DMS53 (cell line): ENCODE data around the gene LY86.
"Not testable (repeated sequence)": the region's sequence is repeated elsewhere in the genome, so short reads cannot be mapped to it uniquely, and the experiment has no call there.

Experiments
- DNase-seq: peaks from one replicate; lab custom pipeline; 2025; lab: John Stamatoyannopoulos, UW

Gene LY86

DNA sequence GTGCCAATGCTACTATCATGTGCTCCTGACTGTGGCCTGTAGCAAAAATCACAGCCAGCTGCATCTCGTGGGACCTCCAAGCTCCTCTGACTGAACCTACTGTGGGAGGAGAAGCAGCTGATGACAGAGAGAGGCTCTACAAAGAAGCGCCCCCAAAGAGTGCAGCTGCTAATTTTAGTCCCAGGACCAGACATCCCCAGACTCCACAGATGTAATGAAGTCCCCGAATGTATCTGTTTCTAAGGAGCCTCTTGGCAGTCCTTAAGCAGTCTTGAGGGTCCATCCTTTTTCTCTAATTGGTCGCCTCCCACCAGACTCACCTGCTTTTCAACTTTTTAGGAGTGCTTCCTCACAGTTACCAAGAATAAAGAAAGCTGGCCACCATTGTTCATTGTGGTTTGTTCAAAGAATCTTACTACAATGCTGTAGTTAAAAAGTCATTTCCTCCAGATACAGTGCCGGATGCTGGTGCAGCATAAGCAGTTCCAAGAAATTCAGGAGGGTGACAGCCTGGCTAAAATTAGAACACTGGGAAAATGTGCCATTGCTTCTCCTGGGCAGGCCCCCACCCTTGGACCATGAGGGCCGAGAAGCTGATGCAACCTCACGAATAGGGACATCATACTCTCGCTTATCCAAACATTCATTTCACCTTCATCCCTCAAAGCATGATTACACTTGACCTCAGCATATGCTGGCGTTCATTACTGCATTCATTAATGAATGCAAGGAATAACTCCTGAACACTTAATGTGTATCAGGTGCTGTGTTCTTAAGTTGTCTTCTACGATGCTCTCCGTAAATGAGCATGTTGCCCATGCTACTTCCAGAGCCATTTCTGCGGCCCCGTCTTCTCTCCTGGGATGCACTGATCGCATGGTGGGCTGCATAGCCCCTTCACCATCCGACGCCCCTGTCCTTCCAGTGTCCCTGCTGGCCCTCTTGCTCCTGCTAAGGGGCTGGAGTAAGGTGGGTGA lies 66.4 kb downstream of the LY86 start:
- no peak for DNase-seq

DNA sequence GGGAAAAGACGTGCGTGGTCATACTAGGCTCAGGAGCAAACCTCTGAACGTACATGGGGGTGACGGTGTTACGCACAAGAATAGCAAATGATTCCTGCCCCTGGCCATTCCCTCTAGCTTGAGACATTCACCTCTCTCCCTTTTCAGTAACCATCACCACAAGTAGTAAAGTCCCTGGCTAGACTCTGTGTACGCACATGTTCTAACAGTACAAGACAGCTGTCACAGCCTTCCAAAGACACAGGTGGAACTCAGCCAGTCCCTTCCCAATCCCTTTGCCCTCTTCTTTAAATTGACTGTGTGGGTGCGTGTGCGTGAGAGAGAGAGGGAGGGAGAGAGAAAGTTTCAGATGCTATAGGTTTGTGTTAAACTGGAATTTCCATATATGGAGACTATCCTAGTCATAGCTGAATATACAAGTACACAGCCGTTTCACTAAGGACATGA lies 67.3 kb downstream of the LY86 start:
- DNase-seq: no peak

- no peak for DNase-seq
These were observed 67.8 kb downstream of the LY86 start for GRCh38 chr6:6656287-6656686.

- DNase-seq: peak; percentile 20
These were observed 68.7 kb downstream of the LY86 start for GRCh38 chr6:6657085-6657819.

- DNase-seq: peak; percentile 7
These were observed 69.3 kb downstream of the LY86 start for GRCh38 chr6:6657820-6658217.

DNA sequence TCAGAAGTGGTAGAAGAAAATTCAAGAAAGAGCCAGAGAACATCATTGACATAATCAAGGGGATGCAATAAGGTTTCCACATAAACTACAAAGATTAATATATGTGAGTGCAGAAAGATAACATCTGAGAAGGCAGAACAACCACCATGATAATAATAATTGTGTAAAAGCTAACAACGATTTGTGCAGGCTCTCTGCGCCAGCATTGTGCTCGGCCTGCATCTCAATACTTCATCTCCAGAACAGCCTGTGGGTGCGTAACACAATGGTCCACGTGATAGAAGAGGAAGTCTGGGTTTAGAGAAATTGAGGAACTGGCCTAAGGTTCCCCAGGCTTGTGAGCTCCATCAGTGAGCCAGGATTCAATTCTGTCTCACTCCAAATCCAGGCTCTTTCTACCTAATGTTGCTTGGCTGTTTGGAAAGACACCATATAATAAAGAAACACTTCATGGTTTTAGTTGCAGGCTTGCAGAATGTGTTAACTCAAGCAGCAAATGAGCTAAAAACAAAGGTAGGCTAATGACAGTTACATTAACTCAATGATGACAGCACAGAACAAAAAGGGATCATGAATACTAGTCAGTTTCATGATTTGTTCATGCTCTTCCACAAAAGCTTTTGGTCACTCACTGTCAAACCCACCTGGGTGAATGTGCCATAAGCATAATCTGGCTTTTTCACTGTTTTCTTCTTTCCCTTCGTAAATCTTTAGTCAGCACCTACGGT lies 71.2 kb downstream of the LY86 start:
- no peak for DNase-seq

- DNase-seq: no peak
These were observed 72.0 kb downstream of the LY86 start for GRCh38 chr6:6660339-6661045.

DNA sequence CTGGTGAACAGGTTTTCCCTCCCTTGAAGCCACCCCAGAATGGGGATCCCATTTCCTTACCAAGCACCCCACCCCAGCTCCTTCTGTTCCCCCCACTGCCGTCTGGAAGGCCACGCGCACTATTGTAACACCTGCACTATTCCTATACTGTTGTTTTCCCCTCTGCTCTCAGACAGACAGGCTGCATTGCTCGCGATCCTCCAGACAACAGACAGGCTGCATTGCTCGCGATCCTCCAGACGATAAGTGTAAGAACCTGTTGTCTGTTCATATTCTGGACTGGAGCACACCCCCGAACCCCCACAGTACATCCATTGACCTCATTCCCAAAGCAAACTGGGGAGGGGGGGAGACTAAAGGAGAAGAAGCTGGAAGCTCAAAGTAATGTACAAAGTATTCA lies 72.7 kb downstream of the LY86 start:
- DNase-seq: no peak

DNA sequence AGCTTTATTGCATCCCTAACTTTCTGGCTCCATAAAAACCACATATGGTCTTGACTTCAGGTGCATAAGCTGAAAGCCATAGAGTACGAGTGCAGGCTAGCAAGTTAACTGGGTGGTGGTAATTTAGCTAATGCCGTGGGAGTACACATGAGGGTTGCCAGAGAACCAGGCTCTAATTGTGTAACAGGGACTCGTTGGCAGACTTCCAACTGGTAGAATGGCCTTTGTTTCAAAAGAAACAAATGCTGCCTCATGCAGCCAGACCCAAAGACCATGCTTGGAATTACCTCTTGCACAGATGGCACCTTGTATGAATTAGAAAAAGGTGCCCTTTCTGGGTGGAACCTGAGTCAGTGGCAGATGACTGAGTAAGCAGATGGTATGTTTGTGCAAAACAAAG lies 73.2 kb downstream of the LY86 start:
- peak; percentile 12 for DNase-seq

DNA sequence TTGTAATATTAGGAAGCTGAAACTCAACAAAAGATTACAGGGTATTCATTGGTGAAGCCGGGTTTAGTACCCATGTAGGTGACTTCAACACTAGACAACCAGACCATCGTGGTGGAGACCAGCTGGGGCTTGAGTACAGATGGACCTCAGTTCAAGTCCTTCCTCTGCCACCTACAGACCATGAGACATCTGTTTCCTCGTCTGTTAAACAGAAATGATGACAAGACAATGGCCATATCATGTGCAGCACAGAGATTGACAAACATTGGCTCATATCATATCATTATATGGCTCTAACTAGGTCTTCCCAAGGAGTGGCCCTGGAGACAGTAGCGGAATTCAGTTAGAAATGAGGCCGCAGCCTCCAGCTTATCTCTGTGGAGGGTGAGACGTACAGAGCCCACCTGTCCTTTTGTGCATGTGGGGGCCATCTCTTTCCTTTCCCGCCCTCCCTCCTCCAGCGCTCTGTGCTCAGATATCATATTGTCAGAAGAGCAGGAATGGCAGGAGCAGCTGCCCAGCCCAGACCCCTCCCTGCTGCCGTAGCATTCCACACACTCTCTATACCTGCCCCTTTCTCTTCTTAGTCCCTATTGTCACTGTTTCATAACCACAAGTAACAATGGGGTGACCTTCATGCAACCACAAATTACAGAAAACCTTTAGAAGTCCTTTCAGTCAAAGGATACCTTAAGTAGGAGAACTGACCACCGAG lies 75.1 kb downstream of the LY86 start:
- DNase-seq: no peak

- no peak for DNase-seq
These were observed 77.2 kb downstream of the LY86 start for GRCh38 chr6:6665555-6666243.

GRCh38 chr6:6670150-6670549 lies 81.6 kb downstream of the LY86 start:
- not testable (repeated sequence) for DNase-seq

GRCh38 chr6:6674872-6675271 lies 86.4 kb downstream of the LY86 start:
- peak; percentile 42 for DNase-seq

GRCh38 chr6:6676910-6677441 lies 88.5 kb downstream of the LY86 start:
- peak; percentile 88 for DNase-seq

DNA sequence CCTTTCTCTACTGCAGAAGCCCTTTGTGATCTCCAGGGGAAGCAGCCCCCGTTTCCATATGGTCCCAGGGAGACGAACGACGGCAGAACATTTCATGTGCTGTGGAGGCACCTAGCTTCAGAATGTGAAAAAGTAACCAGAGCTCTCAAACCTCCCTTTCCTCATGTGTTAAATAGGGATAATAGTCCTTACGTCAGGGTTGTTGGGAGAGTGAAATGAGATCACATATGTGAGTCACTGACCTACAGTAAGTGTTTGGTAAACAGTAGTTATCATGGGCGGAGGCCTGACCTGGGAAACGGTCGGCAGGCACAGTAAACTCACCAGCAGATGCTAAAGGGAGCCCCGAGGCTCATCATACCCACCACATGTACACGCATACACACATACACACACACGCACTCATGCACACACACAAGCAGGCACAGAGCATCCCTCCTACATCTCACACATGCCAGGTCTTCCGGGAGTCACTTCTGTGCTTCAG lies 89.7 kb downstream of the LY86 start:
- DNase-seq: peak; percentile 97

DNA sequence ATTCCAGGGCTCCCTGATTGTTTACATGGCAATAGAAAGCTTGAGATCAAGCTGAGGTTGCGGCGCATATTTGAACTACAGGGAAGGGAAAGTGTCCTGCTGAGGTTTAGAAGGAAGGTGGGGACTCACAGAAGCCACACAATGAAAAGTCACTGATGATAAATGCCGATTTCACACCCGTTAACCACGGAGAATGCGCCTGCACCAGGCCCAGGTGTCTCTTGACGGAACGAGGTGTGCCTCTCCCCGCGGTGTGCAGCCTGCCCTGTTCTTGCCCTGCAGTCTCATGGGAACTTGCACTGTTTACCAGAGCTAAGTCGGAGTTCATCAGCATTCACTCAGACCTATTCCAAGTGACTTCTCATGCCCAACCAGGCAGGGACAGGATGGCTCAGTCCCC lies 90.3 kb downstream of the LY86 start:
- DNase-seq: peak; percentile 53

- no peak for DNase-seq
These were observed 91.1 kb downstream of the LY86 start for GRCh38 chr6:6679633-6680032.

GRCh38 chr6:6680526-6680925 lies 92.0 kb downstream of the LY86 start:
- DNase-seq: no peak

GRCh38 chr6:6681075-6681849 lies 92.7 kb downstream of the LY86 start:
- DNase-seq: no peak
